DOHH2 (cell line): ENCODE data around the gene PDE11A.

Source experiments
- CTCF ChIP-seq: fragments of 200-600 bp; sonication (generic); IDR thresholded peaks from one replicate; pipeline ENCODE4 v1.5.1; 2014; ENCODE audit warnings: antibody characterized with exemption, mild to moderate bottlenecking, low read depth, low read length; ENCODE audit not compliant: poor library complexity, severe bottlenecking
- EZH2phosphoT487 ChIP-seq: fragments of 200-600 bp; sonication (generic); IDR thresholded peaks from 2 replicates; pipeline ENCODE4 v1.6.1; 2017; ENCODE audit warnings: borderline replicate concordance, mild to moderate bottlenecking, antibody characterized with exemption, low read length, moderate library complexity, mixed read lengths

DNA sequence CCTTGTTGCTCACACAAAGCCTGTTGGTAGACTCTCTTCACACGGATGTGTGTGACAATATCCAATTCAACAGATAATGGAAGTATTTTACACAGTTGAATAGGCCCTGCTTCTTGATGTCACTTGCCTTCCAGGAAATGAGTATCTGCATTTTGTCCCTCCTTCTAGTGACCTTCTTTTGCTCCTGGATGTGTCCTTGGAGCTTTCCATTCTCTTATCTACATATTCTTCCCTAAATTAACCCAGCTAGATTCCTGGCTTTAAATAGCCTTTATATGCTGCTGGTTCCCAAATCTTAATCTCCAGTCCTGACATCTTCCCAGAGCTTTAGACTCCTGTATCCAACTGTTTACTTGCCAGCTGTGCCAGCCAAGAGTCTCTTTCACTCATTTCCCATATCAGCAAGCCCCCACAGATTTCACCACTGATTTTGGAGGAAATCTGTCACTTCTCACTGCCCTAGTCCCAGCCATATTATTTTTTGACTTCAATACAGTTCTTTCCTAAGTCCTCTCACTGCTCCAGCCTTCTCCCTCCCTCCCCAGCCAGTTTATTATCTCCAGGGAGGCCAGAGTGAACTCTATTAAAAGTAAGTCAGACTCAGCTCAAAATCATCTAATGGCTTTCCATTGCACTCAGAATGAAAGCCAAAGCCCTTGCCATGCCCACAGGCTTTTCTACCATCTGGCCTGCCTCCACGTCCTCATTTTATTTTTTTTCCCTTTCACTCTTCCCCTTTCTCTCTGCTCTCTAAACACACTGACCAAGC lies 170.0 kb downstream of the PDE11A start:
- TF ChIP-seq CTCF (no peak), EZH2phosphoT487 (no peak)
